K562 (cell line): ENCODE data around the gene DCAF6. TPM values are rescaled to one million over a fixed set of nuclear protein-coding genes. Genes with fewer than 3 reads are reported as not detected.
A peak's percentile ranks its signal among the peaks of the same experiment; 100 is the strongest.

Experiments used
- ATAC-seq: fragments of 200-7000 bp; cut with Tn5 transposase; 3 replicates; pipeline ENCODE4 v1.9.1; 2020; ENCODE audit warnings: moderate library complexity
- BruUV-seq: library from RNA; stranded (reverse); fragments of 400-500 nt; replicated peaks from 2 replicates; lab custom pipeline; 2021; lab: Mats Ljungman, UMichigan
- CTCF ChIA-PET: fragments of 300-600 bp; formaldehyde crosslinking; extraction: SDS; loops from one replicate; lab custom pipeline; 2021; ENCODE audit warnings: low intra/inter-chr PET ratio; lab: Yijun Ruan, JAX
- POLR2A ChIA-PET: fragments of 300-600, 350-650 bp; sonication (Branson Sonifier 250); formaldehyde crosslinking; extraction: SDS; loops from one replicate; lab custom pipeline; 2021; ENCODE audit warnings: antibody characterized with exemption, inconsistent platforms; lab: Yijun Ruan, JAX
- DNase-seq, 4 experiments: peaks; one replicate each; pipeline versions ENCODE4 v3.0.0 to v3.0.0-alpha.2; 2011 to 2018; ENCODE audit warnings: low spot score in 3 of 4, mixed read lengths in 3 of 4; ENCODE audit errors: extremely low read depth in 1 of 4
- FAIRE-seq: peaks from 2 replicates; lab custom pipeline; 2011; peaks lifted over from hg19 to GRCh38; lab: Jason Lieb, UNC
- H2AFZ ChIP-seq: 2 replicates; pipeline ENCODE4 v1.6.0; 2011; ENCODE audit warnings: low read depth, low read length, control low read depth, inconsistent platforms
- H3K27ac ChIP-seq: fragments of 200-600 bp; 3 replicates; pipeline ENCODE4 v1.8.0; 2011; ENCODE audit warnings: low read depth, mild to moderate bottlenecking, control low read depth, inconsistent platforms, low read length, moderate library complexity, mixed read lengths; ENCODE audit errors: extremely low read depth
- H3K27me3 ChIP-seq, 2 experiments: fragments of 300-600 bp in 1 of 2; 2 replicates in 1 of 2; 3 replicates in 1 of 2; pipeline versions ENCODE4 v1.6.0 to v1.8.0; 2011; ENCODE audit warnings: inconsistent platforms in 2 of 2, low read length in 2 of 2, mild to moderate bottlenecking in 1 of 2, mixed read lengths in 1 of 2, moderate library complexity in 1 of 2; ENCODE audit not compliant: control insufficient read depth in 2 of 2, insufficient read depth in 2 of 2
- H3K36me3 ChIP-seq: fragments of 300-600 bp; 3 replicates; pipeline ENCODE4 v1.8.0; 2011; ENCODE audit warnings: mild to moderate bottlenecking, low read length, inconsistent platforms; ENCODE audit not compliant: control insufficient read depth, insufficient read depth
- H3K4me1 ChIP-seq, 2 experiments: fragments of 200-600 bp in 1 of 2; replicated peaks in 1 of 2; 2 replicates in 1 of 2; 3 replicates in 1 of 2; pipeline versions ENCODE4 v1.5.1 to v1.8.0; 2011; ENCODE audit warnings: inconsistent platforms in 2 of 2, low read length in 2 of 2, mild to moderate bottlenecking in 1 of 2, mixed read lengths in 1 of 2, moderate library complexity in 1 of 2; ENCODE audit not compliant: control insufficient read depth in 2 of 2, insufficient read depth in 2 of 2
- H3K4me2 ChIP-seq: 2 replicates; pipeline ENCODE4 v1.6.1; 2011; ENCODE audit warnings: low read length, control low read depth, inconsistent platforms, mixed read lengths; ENCODE audit not compliant: insufficient read depth
- H3K4me3 ChIP-seq: fragments of 200-600 bp; sonication (generic), shearing (Covaris generic); 2 replicates; pipeline ENCODE4 v1.5.1; 2016; ENCODE audit warnings: control low read depth, inconsistent platforms
- H3K79me2 ChIP-seq: fragments of 200-600 bp; 3 replicates; pipeline ENCODE4 v1.8.0; 2011; ENCODE audit warnings: low read length, inconsistent platforms; ENCODE audit not compliant: control insufficient read depth, insufficient read depth
- H3K9ac ChIP-seq, 2 experiments: 2 replicates each; pipeline versions ENCODE4 v1.6.0 to v1.6.1; 2011; ENCODE audit warnings: low read depth in 2 of 2, low read length in 2 of 2, control low read depth in 1 of 2, inconsistent platforms in 1 of 2, mild to moderate bottlenecking in 1 of 2, mixed read lengths in 1 of 2; ENCODE audit not compliant: insufficient read depth in 1 of 2
- H3K9me1 ChIP-seq: one replicate; pipeline ENCODE4 v1.6.0; 2011; ENCODE audit warnings: inconsistent platforms, mild to moderate bottlenecking, low read length, moderate library complexity; ENCODE audit not compliant: control insufficient read depth, insufficient read depth
- H3K9me3 ChIP-seq: replicated peaks from 2 replicates; pipeline ENCODE4 v1.5.1; 2011; ENCODE audit warnings: low read depth, low read length, inconsistent platforms; ENCODE audit not compliant: control insufficient read depth, insufficient read depth
- H4K20me1 ChIP-seq: replicated peaks from 2 replicates; pipeline ENCODE4 v1.6.1; 2011; ENCODE audit warnings: low read length, inconsistent platforms, mixed read lengths; ENCODE audit not compliant: control insufficient read depth, insufficient read depth
- BRD9 ChIP-seq: fragments of 450-650 bp; IDR thresholded peaks from 2 replicates; pipeline ENCODE4 v1.6.1; 2018; ENCODE audit warnings: low read depth; ENCODE audit not compliant: partially characterized antibody
- GATAD2B ChIP-seq: fragments of 450-650 bp; IDR thresholded peaks from 2 replicates; pipeline ENCODE4 v1.6.1; 2017; ENCODE audit warnings: mild to moderate bottlenecking, borderline replicate concordance
- HDAC1 ChIP-seq, 2 experiments: fragments of 450-650 bp; IDR thresholded peaks; 2 replicates each; pipeline ENCODE4 v1.6.1; 2016 to 2017; ENCODE audit warnings: inconsistent platforms in 1 of 2, mild to moderate bottlenecking in 1 of 2, moderate library complexity in 1 of 2
- RERE ChIP-seq: sonication (generic); formaldehyde crosslinking; IDR thresholded peaks from 2 replicates; pipeline ENCODE4 v1.8.0; 2023; ENCODE audit warnings: missing genetic modification reagents, mild to moderate bottlenecking, borderline replicate concordance
- TRIM25 ChIP-seq: fragments of 450-650 bp; IDR thresholded peaks from 2 replicates; pipeline ENCODE4 v1.7.0; 2016; ENCODE audit warnings: borderline replicate concordance
- ZNF253 ChIP-seq: fragments of 250-450 bp; sonication (Bioruptor Pico); conservative IDR thresholded peaks from 2 replicates; pipeline ENCODE4 v1.6.1; 2021; ENCODE audit warnings: mild to moderate bottlenecking
- ZNF354B ChIP-seq: fragments of 250-450 bp; sonication (Bioruptor Pico); IDR thresholded peaks from 2 replicates; pipeline ENCODE4 v1.4.0; 2020
- WGBS: fragments of 100-300 bp; shearing (Covaris generic); methylation state at CpG from one replicate; pipeline ENCODE4 v1.1.6; 2016; ENCODE audit warnings: low coverage, mixed read lengths; ENCODE audit not compliant: insufficient coverage; ENCODE audit errors: missing lambda C conversion rate; 5-methylcytosine and 5-hydroxymethylcytosine counted together
- in situ Hi-C: fragments of 300-500 bp; cut with MboI; formaldehyde crosslinking; loops from 4 replicates; pipeline ENCODE4 v1.15.0; 2018; ENCODE audit warnings: inconsistent platforms, mixed read lengths
- intact Hi-C: fragments of 100-400 bp; cut with micrococcal nuclease; formaldehyde crosslinking; loops from 2 replicates; pipeline ENCODE4 v1.14.2; 2022
- polyA plus RNA-seq, 8 experiments: library from polyadenylated mRNA; depleted of rRNA in 4 of 8; stranded (reverse) in 5 of 8; unstranded in 3 of 8; fragments of >200 nt; fragmentation: Nextera tagmentation in 2 of 8; fragmentation: Illumina TruSeq in 1 of 8; extraction: Ambion mirVana in 2 of 8; extraction: Trizol in 1 of 8; gene quantifications; 2 replicates each; pipeline versions ENCODE4 v1.2.1 to v1.2.3, GENCODE V29; 2011 to 2014; ENCODE audit warnings: inconsistent platforms in 1 of 8, missing spikeins in 1 of 8
- total RNA-seq, 7 experiments: library from RNA; depleted of rRNA in 6 of 7; stranded (reverse); fragments of >200 nt in 6 of 7; fragmentation: Illumina TruSeq in 2 of 7; extraction: Trizol in 2 of 7; gene quantifications; 2 replicates each; pipeline versions ENCODE4 v1.2.1 to v1.2.3, GENCODE V29; 2011 to 2021; ENCODE audit warnings: low replicate concordance in 1 of 7

The DCAF6 gene
- total and polyA plus RNA-seq, 9 of the 15 experiments (the other 6 are each of a cell fraction or from before 2014, with no cell fraction given), result 19.1 to 102 (median 46.3) TPM

GRCh38 chr1:167927046-167927754, 9.3 kb upstream of the DCAF6 start:
- H3K4me1 ChIP-seq, result peaks cover 28 to 47% of the 10 kb centered on the region in 2 experiments
- DNase-seq (no peak), FAIRE-seq (no peak), ATAC-seq (peak; percentile 5)
- peak overlapping the region in 1 of 2 experiments; percentile 58; a peak in 2 of 4 replicates for H3K9ac ChIP-seq
- peaks cover 95% of the 10 kb centered on the region for H3K79me2 ChIP-seq
- H2AFZ ChIP-seq, result no peak overlapping the region; the same call in 1 of the 2 replicates
- peak overlapping the region; percentile 1; the same call in 1 of the 2 replicates for H3K4me3 ChIP-seq
- POLR2A ChIA-PET, result interaction anchor here (0.8 to 2.7 kb wide), 6 partner anchors 9 to 100 kb away, joined by 3 to 24 read pairs (median 8); partner anchors contain the start of genes ADCY10, DCAF6 and MPC2
- H3K27me3 ChIP-seq, result no peaks in the 10 kb centered on the region
- peaks cover 16% of the 10 kb centered on the region for H3K36me3 ChIP-seq
- TSS peak; percentile 7 for BruUV-seq
- intact Hi-C loops, result loop anchor here (2.0 kb wide), 1 partner anchor 60 kb away; no protein-coding TSS in a partner anchor
- CTCF ChIA-PET, result no interaction called here
- TF ChIP-seq ZNF253 (no peak), BRD9 (peak; percentile 20), ZNF354B (CRISPR knock-in tag) (0 out of 2 replicates have a peak, but pooled peaks have one; percentile 3), RERE (CRISPR knock-in tag) (no peak), HDAC1 (IDR thresholded peaks at IDR 0.05) (peak in 1 of 2 experiments; percentile 13; a peak in 1 of 4 replicates), TRIM25 (no peak), GATAD2B (0 out of 2 replicates have a peak, but pooled peaks have one; percentile 44)
- H4K20me1 ChIP-seq, result no peaks in the 10 kb centered on the region
- H3K4me2 ChIP-seq, result peak overlapping the region; percentile 58
- WGBS, result 35% methylated on average over 4 of the region's 4 CpGs
- H3K9me1 ChIP-seq, result no peaks in the 10 kb centered on the region
- in situ Hi-C loops, result no loop called here
- H3K9me3 ChIP-seq, result no peaks in the 10 kb centered on the region
- H3K27ac ChIP-seq, result peak overlapping the region; percentile 69
